GM12892 (cell line): Measurements from ENCODE around the gene ZBTB7A.

ENCODE experiments used
- POLR2A ChIP-seq: IDR thresholded peaks from 2 replicates; pipeline ENCODE4 v1.6.1; 2011; ENCODE audit warnings: low read depth, low read length, control low read depth
- POLR2AphosphoS5 ChIP-seq: IDR thresholded peaks from 2 replicates; pipeline ENCODE4 v1.6.1; 2011; ENCODE audit warnings: low read depth, low read length, control low read depth

GRCh38 chr19:4061178-4061682, 5.5 kb downstream of the ZBTB7A start:
- TF ChIP-seq POLR2A (no peak; the same call in 1 of the 2 replicates), POLR2AphosphoS5 (no peak)
